ENCODE measurements around the gene OXT.

GRCh38 chr20:3102575-3103368 is 31.4 kb downstream of the OXT start:
- TF ChIP-seq CTCF (IDR thresholded peaks at IDR 0.05) (no peak), POLR2A (IDR thresholded peaks at IDR 0.05) (no peak), EP300 (IDR thresholded peaks at IDR 0.05) (no peak)
